DMS114 treated with DMSO at 0.1 percent for 48 hours (cell line): ENCODE results near the gene DMC1.
"Not testable (repeated sequence)": the region's sequence is repeated elsewhere in the genome, so short reads cannot be mapped to it uniquely, and the experiment has no call there.

Experiments used
- DNase-seq: peaks from one replicate; lab custom pipeline; 2025; ENCODE audit not compliant: unreplicated experiment; lab: John Stamatoyannopoulos, UW

DMC1 gene

DNA sequence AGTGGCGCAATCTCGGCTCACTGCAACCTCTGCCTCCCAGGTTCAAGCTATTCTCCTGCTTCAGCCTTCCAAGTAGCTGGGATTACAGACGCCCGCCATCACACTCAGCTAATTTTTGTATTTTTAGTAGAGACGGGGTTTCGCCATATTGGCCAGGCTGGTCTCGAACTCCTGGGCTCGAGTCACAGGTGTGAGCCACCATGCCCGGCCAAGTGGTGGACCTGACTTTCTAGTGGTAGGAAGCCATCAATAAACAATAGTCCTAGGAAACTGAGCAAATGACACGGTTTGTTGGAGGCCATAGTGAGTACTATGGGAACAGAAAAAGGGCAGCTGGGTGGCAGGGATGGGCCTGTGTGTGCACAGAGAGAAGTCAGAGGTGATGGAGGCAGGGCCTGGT lies 99.8 kb downstream of the DMC1 start:
- not testable (repeated sequence) for DNase-seq

DNA sequence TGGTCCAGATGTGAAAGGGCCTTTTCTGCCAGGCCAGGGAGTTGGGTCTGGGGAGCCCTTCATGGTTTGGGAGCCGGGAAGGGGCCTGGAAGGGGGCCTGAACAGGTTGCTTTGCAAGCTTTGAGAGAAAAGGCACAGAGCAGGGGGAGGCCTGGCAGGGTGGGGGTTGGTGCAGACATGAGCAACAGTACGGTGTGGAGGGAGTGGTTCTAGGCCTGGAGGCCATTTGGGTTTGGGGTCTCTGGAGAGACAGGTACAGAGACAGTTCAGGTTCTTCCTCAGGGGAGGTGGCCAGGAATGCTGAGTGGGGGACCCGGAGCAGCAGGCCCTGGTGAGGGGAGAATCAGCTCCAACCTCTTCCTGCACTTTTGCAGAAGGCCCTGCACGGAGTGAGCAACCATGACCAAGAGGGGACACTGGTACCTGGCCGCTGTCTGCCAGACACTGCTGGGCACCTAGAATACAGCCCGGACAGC lies 100.6 kb downstream of the DMC1 start:
- no peak for DNase-seq
